PFSK-1 (cell line): ENCODE measurements around the gene CASQ2.

Experiments
- FOXP2 ChIP-seq: optimal IDR thresholded peaks from 2 replicates; pipeline ENCODE3; 2011; ENCODE audit warnings: borderline replicate concordance, control low read depth, inconsistent platforms; ENCODE audit not compliant: insufficient read depth; ENCODE audit errors: extremely low read length, extremely low read depth
- POLR2AphosphoS5 ChIP-seq: IDR thresholded peaks from 2 replicates; pipeline ENCODE4 v1.6.1; 2012; ENCODE audit warnings: low read depth, mild to moderate bottlenecking, control low read depth, low read length, moderate library complexity
- REST ChIP-seq, 2 experiments: IDR thresholded peaks; 2 replicates each; pipeline versions ENCODE4 v1.6.1 to v1.8.0; 2011 to 2012; ENCODE audit warnings: low read depth in 2 of 2, low read length in 2 of 2, control low read depth in 1 of 2, inconsistent platforms in 1 of 2, mild to moderate bottlenecking in 1 of 2, moderate library complexity in 1 of 2; ENCODE audit not compliant: insufficient read depth in 1 of 2
- SIN3A ChIP-seq: IDR thresholded peaks from 2 replicates; pipeline ENCODE4 v1.6.1; 2012; ENCODE audit warnings: mild to moderate bottlenecking, low read length, moderate library complexity, borderline replicate concordance; ENCODE audit not compliant: insufficient read depth
- TAF1 ChIP-seq: IDR thresholded peaks from 2 replicates; pipeline ENCODE4 v1.6.1; 2012; ENCODE audit warnings: low read length, control low read depth, borderline replicate concordance; ENCODE audit not compliant: insufficient read depth

Gene CASQ2

GRCh38 chr1:115740811-115741210 is 27.7 kb downstream of the CASQ2 start:
- TF ChIP-seq POLR2AphosphoS5, result no peak
- TF ChIP-seq FOXP2, result no peak
- TF ChIP-seq REST (IDR thresholded peaks at IDR 0.05; ENCODE audit: insufficient read depth in 1 of 2, low read depth in 2 of 2, low read length in 2 of 2), result no peak

GRCh38 chr1:115732316-115732715 is 36.2 kb downstream of the CASQ2 start:
- no peak for TF ChIP-seq FOXP2
- TF ChIP-seq POLR2AphosphoS5, result no peak
- TF ChIP-seq REST (IDR thresholded peaks at IDR 0.05; ENCODE audit: insufficient read depth in 1 of 2, low read depth in 2 of 2, low read length in 2 of 2), result no peak
- TF ChIP-seq SIN3A, result no peak
- no peak for TF ChIP-seq TAF1

GRCh38 chr1:115729756-115730155 is 38.8 kb downstream of the CASQ2 start:
- TF ChIP-seq TAF1 (no peak), REST (IDR thresholded peaks at IDR 0.05; ENCODE audit: insufficient read depth in 1 of 2, low read depth in 2 of 2, low read length in 2 of 2) (no peak), FOXP2 (no peak), POLR2AphosphoS5 (no peak), SIN3A (no peak)

- no peak for TF ChIP-seq FOXP2
- TF ChIP-seq POLR2AphosphoS5, result no peak
- no peak for TF ChIP-seq REST (IDR thresholded peaks at IDR 0.05; ENCODE audit: insufficient read depth in 1 of 2, low read depth in 2 of 2, low read length in 2 of 2)
- TF ChIP-seq TAF1, result no peak
- no peak for TF ChIP-seq SIN3A
Observed at GRCh38 chr1:115728341-115728740, 40.2 kb downstream of the CASQ2 start.

GRCh38 chr1:115727706-115728249 is 40.7 kb downstream of the CASQ2 start:
- TF ChIP-seq SIN3A, result no peak
- TF ChIP-seq REST (IDR thresholded peaks at IDR 0.05; ENCODE audit: insufficient read depth in 1 of 2, low read depth in 2 of 2, low read length in 2 of 2), result no peak
- TF ChIP-seq POLR2AphosphoS5, result no peak
- TF ChIP-seq FOXP2, result no peak
- no peak for TF ChIP-seq TAF1
